HepG2 (cell line): ENCODE measurements around the gene DCAF7. TPM values are rescaled to one million over a fixed set of nuclear protein-coding genes. Genes with fewer than 3 reads are reported as not detected.

ENCODE experiments used
- ARNTL ChIP-seq: sonication (generic); formaldehyde crosslinking; IDR thresholded peaks from 2 replicates; pipeline ENCODE4 v1.4.0; 2020; ENCODE audit warnings: mild to moderate bottlenecking, missing genetic modification reagents
- BORCS8-MEF2B ChIP-seq: sonication (generic); formaldehyde crosslinking; IDR thresholded peaks from 2 replicates; pipeline ENCODE4 v1.8.0; 2022; ENCODE audit warnings: mild to moderate bottlenecking, missing genetic modification reagents
- EHMT2 ChIP-seq: fragments of 200-600 bp; sonication (generic); IDR thresholded peaks from 2 replicates; pipeline ENCODE4 v1.7.0; 2017; ENCODE audit warnings: antibody characterized with exemption, low read depth, low read length, borderline replicate concordance
- GABPB1 ChIP-seq: IDR thresholded peaks from 2 replicates; pipeline ENCODE4 v1.6.1; 2016; ENCODE audit warnings: mild to moderate bottlenecking, missing genetic modification reagents, moderate library complexity, missing compliant biosample characterization
- ISX ChIP-seq: sonication (generic); formaldehyde crosslinking; conservative IDR thresholded peaks from 2 replicates; pipeline ENCODE4 v1.5.0; 2020; ENCODE audit warnings: missing genetic modification reagents
- MED1 ChIP-seq: sonication (generic); formaldehyde crosslinking; IDR thresholded peaks from 2 replicates; pipeline ENCODE4 v1.4.0; 2020; ENCODE audit warnings: missing genetic modification reagents
- MTF2 ChIP-seq: sonication (generic); formaldehyde crosslinking; IDR thresholded peaks from 2 replicates; pipeline ENCODE4 v1.5.0; 2020; ENCODE audit warnings: missing genetic modification reagents, borderline replicate concordance
- RFXANK ChIP-seq: IDR thresholded peaks from 2 replicates; pipeline ENCODE4 v1.6.1; 2016
- RORA ChIP-seq: sonication (generic); formaldehyde crosslinking; IDR thresholded peaks from 2 replicates; pipeline ENCODE4 v1.5.0; 2020; ENCODE audit warnings: mild to moderate bottlenecking, missing genetic modification reagents, moderate library complexity
- polyA plus RNA-seq, 8 experiments: library from polyadenylated mRNA; depleted of rRNA in 3 of 8; stranded (reverse) in 7 of 8; unstranded in 1 of 8; fragments of >200 nt; fragmentation: Illumina TruSeq in 4 of 8; extraction: Trizol in 4 of 8; gene quantifications; 2 replicates each; pipeline versions ENCODE4 v1.2.1 to v1.2.3, GENCODE V29; 2011 to 2016; ENCODE audit warnings: low read depth in 4 of 8, missing spikeins in 1 of 8, mixed read lengths in 1 of 8; ENCODE audit not compliant: insufficient read depth in 1 of 8
- total RNA-seq, 5 experiments: library from RNA; depleted of rRNA; stranded (reverse); fragments of >200 nt; fragmentation: Illumina TruSeq; extraction: Trizol; gene quantifications; 2 replicates each; pipeline ENCODE4 v1.2.3, GENCODE V29; 2016; ENCODE audit warnings: low read depth in 1 of 5
- TF ChIP-seq, protein P1 (sequence below): IDR thresholded peaks from 2 replicates; pipeline ENCODE4 v1.6.1; 2016; ENCODE audit warnings: missing genetic modification reagents, missing compliant biosample characterization
- TF ChIP-seq, protein P2 (sequence below): sonication (generic); formaldehyde crosslinking; IDR thresholded peaks from 2 replicates; pipeline ENCODE4 v1.4.0; 2020; ENCODE audit warnings: missing genetic modification reagents, borderline replicate concordance
- TF ChIP-seq, protein P3 (sequence below): IDR thresholded peaks from 2 replicates; pipeline ENCODE4 v1.6.1; 2016; ENCODE audit warnings: low read depth, control low read depth
- TF ChIP-seq, protein P4 (sequence below): sonication (generic); formaldehyde crosslinking; IDR thresholded peaks from 2 replicates; pipeline ENCODE4 v1.5.1; 2020; ENCODE audit warnings: missing genetic modification reagents, mild to moderate bottlenecking, borderline replicate concordance
- TF ChIP-seq, protein P5 (sequence below): sonication (generic); formaldehyde crosslinking; IDR thresholded peaks from 2 replicates; pipeline ENCODE4 v1.4.0; 2020; ENCODE audit warnings: missing genetic modification reagents, borderline replicate concordance
- TF ChIP-seq, protein P6 (sequence below): sonication (generic); formaldehyde crosslinking; conservative IDR thresholded peaks from 2 replicates; pipeline ENCODE4 v1.4.0; 2020; ENCODE audit warnings: missing genetic modification reagents

Gene DCAF7
- total and polyA plus RNA-seq, 2 of the 13 experiments (the other 11 are each of a cell fraction or from before 2014, with no cell fraction given), result 55.2 to 73.4 TPM

DNA sequence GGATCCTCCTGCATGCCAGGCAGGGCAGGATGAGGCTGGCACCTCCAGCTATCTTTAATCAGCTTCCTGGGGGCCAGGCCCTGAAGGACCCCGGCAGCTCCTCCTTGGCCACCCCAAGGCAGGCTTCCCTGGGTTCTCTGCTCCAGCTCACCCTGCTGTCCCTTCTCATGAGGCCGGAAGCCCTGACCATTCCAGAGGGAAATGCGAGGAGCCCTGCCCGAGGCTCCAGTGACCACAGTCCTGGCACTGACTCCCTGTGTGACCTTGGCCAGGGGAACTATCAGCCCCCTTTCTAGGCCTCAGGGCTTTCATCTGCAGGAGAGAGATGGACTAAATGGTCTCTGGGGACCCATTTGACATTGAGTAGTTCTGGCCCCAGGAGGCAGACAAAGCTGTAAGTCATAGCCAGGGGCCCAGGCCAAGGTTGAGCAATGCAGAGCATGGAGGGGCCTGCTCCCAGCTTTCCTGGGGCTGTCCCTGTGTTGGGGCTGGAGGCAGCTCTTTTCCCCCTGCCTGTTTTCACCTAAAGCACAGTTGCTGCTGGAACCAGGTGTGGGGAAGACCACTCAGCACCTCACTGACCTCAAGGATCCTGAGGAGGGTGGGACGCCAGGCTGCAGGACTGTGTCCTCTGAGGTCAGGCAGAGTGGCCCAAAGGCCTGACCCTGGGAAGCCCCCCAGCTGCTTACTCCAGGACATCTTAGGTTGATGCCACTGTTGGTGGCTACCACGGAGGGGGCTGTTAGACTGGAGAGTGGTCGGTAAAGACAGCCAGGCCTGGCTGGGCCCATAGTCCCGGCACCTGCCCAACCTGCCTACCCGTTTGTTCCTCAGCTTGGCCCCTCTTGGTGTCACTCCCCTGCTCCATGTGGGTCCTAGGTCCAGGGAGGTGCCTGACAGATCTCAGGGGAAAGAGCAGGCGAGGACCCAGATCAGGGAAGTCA, 19.0 kb upstream of the DCAF7 start (continued):
- TF ChIP-seq EHMT2 (peak; percentile 78; the same call in 1 of the 2 replicates), ARNTL (CRISPR knock-in tag) (peak; percentile 94), MTF2 (CRISPR knock-in tag) (no peak), RFXANK (CRISPR knock-in tag) (no peak), ISX (CRISPR knock-in tag) (no peak), BORCS8-MEF2B (CRISPR knock-in tag) (peak; percentile 92), RORA (no peak), GABPB1 (CRISPR knock-in tag) (peak; percentile 73), MED1 (CRISPR knock-in tag) (peak; percentile 91)
- TF ChIP-seq, protein P1, sequence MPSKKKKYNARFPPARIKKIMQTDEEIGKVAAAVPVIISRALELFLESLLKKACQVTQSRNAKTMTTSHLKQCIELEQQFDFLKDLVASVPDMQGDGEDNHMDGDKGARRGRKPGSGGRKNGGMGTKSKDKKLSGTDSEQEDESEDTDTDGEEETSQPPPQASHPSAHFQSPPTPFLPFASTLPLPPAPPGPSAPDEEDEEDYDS (CRISPR knock-in tag), result peak; percentile 71; the same call in 1 of the 2 replicates
- TF ChIP-seq, protein P2, sequence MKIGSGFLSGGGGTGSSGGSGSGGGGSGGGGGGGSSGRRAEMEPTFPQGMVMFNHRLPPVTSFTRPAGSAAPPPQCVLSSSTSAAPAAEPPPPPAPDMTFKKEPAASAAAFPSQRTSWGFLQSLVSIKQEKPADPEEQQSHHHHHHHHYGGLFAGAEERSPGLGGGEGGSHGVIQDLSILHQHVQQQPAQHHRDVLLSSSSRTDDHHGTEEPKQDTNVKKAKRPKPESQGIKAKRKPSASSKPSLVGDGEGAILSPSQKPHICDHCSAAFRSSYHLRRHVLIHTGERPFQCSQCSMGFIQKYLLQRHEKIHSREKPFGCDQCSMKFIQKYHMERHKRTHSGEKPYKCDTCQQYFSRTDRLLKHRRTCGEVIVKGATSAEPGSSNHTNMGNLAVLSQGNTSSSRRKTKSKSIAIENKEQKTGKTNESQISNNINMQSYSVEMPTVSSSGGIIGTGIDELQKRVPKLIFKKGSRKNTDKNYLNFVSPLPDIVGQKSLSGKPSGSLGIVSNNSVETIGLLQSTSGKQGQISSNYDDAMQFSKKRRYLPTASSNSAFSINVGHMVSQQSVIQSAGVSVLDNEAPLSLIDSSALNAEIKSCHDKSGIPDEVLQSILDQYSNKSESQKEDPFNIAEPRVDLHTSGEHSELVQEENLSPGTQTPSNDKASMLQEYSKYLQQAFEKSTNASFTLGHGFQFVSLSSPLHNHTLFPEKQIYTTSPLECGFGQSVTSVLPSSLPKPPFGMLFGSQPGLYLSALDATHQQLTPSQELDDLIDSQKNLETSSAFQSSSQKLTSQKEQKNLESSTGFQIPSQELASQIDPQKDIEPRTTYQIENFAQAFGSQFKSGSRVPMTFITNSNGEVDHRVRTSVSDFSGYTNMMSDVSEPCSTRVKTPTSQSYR, result peak; percentile 53; the same call in 1 of the 2 replicates
- TF ChIP-seq, protein P3, sequence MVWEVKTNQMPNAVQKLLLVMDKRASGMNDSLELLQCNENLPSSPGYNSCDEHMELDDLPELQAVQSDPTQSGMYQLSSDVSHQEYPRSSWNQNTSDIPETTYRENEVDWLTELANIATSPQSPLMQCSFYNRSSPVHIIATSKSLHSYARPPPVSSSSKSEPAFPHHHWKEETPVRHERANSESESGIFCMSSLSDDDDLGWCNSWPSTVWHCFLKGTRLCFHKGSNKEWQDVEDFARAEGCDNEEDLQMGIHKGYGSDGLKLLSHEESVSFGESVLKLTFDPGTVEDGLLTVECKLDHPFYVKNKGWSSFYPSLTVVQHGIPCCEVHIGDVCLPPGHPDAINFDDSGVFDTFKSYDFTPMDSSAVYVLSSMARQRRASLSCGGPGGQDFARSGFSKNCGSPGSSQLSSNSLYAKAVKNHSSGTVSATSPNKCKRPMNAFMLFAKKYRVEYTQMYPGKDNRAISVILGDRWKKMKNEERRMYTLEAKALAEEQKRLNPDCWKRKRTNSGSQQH (CRISPR knock-in tag), result no peak
- TF ChIP-seq, protein P4, sequence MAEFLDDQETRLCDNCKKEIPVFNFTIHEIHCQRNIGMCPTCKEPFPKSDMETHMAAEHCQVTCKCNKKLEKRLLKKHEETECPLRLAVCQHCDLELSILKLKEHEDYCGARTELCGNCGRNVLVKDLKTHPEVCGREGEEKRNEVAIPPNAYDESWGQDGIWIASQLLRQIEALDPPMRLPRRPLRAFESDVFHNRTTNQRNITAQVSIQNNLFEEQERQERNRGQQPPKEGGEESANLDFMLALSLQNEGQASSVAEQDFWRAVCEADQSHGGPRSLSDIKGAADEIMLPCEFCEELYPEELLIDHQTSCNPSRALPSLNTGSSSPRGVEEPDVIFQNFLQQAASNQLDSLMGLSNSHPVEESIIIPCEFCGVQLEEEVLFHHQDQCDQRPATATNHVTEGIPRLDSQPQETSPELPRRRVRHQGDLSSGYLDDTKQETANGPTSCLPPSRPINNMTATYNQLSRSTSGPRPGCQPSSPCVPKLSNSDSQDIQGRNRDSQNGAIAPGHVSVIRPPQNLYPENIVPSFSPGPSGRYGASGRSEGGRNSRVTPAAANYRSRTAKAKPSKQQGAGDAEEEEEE (CRISPR knock-in tag), result no peak
- TF ChIP-seq, protein P5, sequence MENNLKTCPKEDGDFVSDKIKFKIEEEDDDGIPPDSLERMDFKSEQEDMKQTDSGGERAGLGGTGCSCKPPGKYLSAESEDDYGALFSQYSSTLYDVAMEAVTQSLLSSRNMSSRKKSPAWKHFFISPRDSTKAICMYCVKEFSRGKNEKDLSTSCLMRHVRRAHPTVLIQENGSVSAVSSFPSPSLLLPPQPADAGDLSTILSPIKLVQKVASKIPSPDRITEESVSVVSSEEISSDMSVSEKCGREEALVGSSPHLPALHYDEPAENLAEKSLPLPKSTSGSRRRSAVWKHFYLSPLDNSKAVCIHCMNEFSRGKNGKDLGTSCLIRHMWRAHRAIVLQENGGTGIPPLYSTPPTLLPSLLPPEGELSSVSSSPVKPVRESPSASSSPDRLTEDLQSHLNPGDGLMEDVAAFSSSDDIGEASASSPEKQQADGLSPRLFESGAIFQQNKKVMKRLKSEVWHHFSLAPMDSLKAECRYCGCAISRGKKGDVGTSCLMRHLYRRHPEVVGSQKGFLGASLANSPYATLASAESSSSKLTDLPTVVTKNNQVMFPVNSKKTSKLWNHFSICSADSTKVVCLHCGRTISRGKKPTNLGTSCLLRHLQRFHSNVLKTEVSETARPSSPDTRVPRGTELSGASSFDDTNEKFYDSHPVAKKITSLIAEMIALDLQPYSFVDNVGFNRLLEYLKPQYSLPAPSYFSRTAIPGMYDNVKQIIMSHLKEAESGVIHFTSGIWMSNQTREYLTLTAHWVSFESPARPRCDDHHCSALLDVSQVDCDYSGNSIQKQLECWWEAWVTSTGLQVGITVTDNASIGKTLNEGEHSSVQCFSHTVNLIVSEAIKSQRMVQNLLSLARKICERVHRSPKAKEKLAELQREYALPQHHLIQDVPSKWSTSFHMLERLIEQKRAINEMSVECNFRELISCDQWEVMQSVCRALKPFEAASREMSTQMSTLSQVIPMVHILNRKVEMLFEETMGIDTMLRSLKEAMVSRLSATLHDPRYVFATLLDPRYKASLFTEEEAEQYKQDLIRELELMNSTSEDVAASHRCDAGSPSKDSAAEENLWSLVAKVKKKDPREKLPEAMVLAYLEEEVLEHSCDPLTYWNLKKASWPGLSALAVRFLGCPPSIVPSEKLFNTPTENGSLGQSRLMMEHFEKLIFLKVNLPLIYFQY (CRISPR knock-in tag), result peak; percentile 95
- TF ChIP-seq, protein P6, sequence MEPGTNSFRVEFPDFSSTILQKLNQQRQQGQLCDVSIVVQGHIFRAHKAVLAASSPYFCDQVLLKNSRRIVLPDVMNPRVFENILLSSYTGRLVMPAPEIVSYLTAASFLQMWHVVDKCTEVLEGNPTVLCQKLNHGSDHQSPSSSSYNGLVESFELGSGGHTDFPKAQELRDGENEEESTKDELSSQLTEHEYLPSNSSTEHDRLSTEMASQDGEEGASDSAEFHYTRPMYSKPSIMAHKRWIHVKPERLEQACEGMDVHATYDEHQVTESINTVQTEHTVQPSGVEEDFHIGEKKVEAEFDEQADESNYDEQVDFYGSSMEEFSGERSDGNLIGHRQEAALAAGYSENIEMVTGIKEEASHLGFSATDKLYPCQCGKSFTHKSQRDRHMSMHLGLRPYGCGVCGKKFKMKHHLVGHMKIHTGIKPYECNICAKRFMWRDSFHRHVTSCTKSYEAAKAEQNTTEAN (CRISPR knock-in tag), result 0 out of 2 replicates have a peak, but pooled peaks have one; percentile 5
